K562 (cell line): ENCODE data around the gene CIART. TPM values are rescaled to one million over a fixed set of nuclear protein-coding genes. Genes with fewer than 3 reads are reported as not detected.

Experiments
- ARHGAP35 ChIP-seq: fragments of 450-650 bp; IDR thresholded peaks from 2 replicates; pipeline ENCODE4 v1.6.1; 2018; ENCODE audit not compliant: partially characterized antibody
- ELF4 ChIP-seq: fragments of 450-650 bp; formaldehyde crosslinking; IDR thresholded peaks from 2 replicates; pipeline ENCODE4 v1.4.0; 2022; ENCODE audit warnings: missing genetic modification characterization
- HNRNPH1 ChIP-seq: fragments of 200-400 bp; formaldehyde crosslinking; optimal IDR thresholded peaks from 2 replicates; pipeline ENCODE3; 2017; ENCODE audit warnings: low read depth, mild to moderate bottlenecking, low read length, moderate library complexity
- IFI16 ChIP-seq: fragments of 250-450 bp; sonication (Bioruptor Pico); IDR thresholded peaks from 2 replicates; pipeline ENCODE4 v2.1.2; 2022; ENCODE audit warnings: mild to moderate bottlenecking, inconsistent platforms
- ILK ChIP-seq: fragments of 450-650 bp; IDR thresholded peaks from 2 replicates; pipeline ENCODE4 v1.6.1; 2016; ENCODE audit warnings: missing genetic modification characterization, low read depth, mild to moderate bottlenecking, missing compliant biosample characterization, moderate library complexity, borderline replicate concordance
- RFX7 ChIP-seq: fragments of 250-450 bp; sonication (Bioruptor Pico); IDR thresholded peaks from 2 replicates; pipeline ENCODE4 v1.5.1; 2021; ENCODE audit warnings: mild to moderate bottlenecking
- SNAPC5 ChIP-seq: fragments of 250-450 bp; sonication (Bioruptor Pico); IDR thresholded peaks from 2 replicates; pipeline ENCODE4 v1.8.0; 2021; ENCODE audit warnings: moderate library complexity, mild to moderate bottlenecking, inconsistent platforms
- STAT6 ChIP-seq: sonication (generic); formaldehyde crosslinking; IDR thresholded peaks from 2 replicates; pipeline ENCODE4 v1.8.1; 2023; ENCODE audit warnings: mild to moderate bottlenecking, missing genetic modification reagents
- TSC22D4 ChIP-seq: fragments of 450-650 bp; IDR thresholded peaks from 2 replicates; pipeline ENCODE4 v1.6.1; 2016; ENCODE audit warnings: missing genetic modification characterization, missing biosample characterization, control low read depth
- ZBTB12 ChIP-seq: fragments of 250-450 bp; sonication (Bioruptor Pico); IDR thresholded peaks from 2 replicates; pipeline ENCODE4 v1.4.0; 2020
- ZNF212 ChIP-seq: fragments of 450-650 bp; formaldehyde crosslinking; IDR thresholded peaks from 2 replicates; pipeline ENCODE4 v1.4.0; 2020; ENCODE audit warnings: mild to moderate bottlenecking
- ZNF224 ChIP-seq: sonication (generic); formaldehyde crosslinking; IDR thresholded peaks from 2 replicates; pipeline ENCODE4 v1.8.0; 2022; ENCODE audit warnings: mild to moderate bottlenecking, missing genetic modification reagents
- ZNF23 ChIP-seq: fragments of 250-450 bp; sonication (Bioruptor Pico); IDR thresholded peaks from 2 replicates; pipeline ENCODE4 v1.4.0; 2020; ENCODE audit warnings: mild to moderate bottlenecking
- ZNF239 ChIP-seq: fragments of 250-450 bp; sonication (Bioruptor Pico); IDR thresholded peaks from 2 replicates; pipeline ENCODE4 v1.4.0; 2020; ENCODE audit warnings: mild to moderate bottlenecking
- ZNF707 ChIP-seq: fragments of 250-450 bp; sonication (Bioruptor Pico); conservative IDR thresholded peaks from 2 replicates; pipeline ENCODE4 v1.8.0; 2022; ENCODE audit warnings: inconsistent platforms, mild to moderate bottlenecking, moderate library complexity
- polyA plus RNA-seq, 8 experiments: library from polyadenylated mRNA; depleted of rRNA in 4 of 8; stranded (reverse) in 5 of 8; unstranded in 3 of 8; fragments of >200 nt; fragmentation: Nextera tagmentation in 2 of 8; fragmentation: Illumina TruSeq in 1 of 8; extraction: Ambion mirVana in 2 of 8; extraction: Trizol in 1 of 8; gene quantifications; 2 replicates each; pipeline versions ENCODE4 v1.2.1 to v1.2.3, GENCODE V29; 2011 to 2014; ENCODE audit warnings: inconsistent platforms in 1 of 8, missing spikeins in 1 of 8
- total RNA-seq, 7 experiments: library from RNA; depleted of rRNA in 6 of 7; stranded (reverse); fragments of >200 nt in 6 of 7; fragmentation: Illumina TruSeq in 2 of 7; extraction: Trizol in 2 of 7; gene quantifications; 2 replicates each; pipeline versions ENCODE4 v1.2.1 to v1.2.3, GENCODE V29; 2011 to 2021; ENCODE audit warnings: low replicate concordance in 1 of 7
- TF ChIP-seq, protein P1 (sequence below): sonication (generic); formaldehyde crosslinking; IDR thresholded peaks from 2 replicates; pipeline ENCODE4 v1.8.1; 2022; ENCODE audit warnings: missing genetic modification reagents
- TF ChIP-seq, protein P2 (sequence below): fragments of 250-450 bp; sonication (Bioruptor Pico); IDR thresholded peaks from 2 replicates; pipeline ENCODE4 v1.6.1; 2021; ENCODE audit warnings: mild to moderate bottlenecking
- TF ChIP-seq, protein P3 (sequence below): fragments of 450-650 bp; IDR thresholded peaks from 2 replicates; pipeline ENCODE4 v1.6.1; 2016; ENCODE audit warnings: low read depth, mild to moderate bottlenecking, moderate library complexity

Gene CIART
- total and polyA plus RNA-seq, 9 of the 15 experiments (the other 6 are each of a cell fraction or from before 2014, with no cell fraction given) = 0.07 to 0.35 (median 0.19) TPM; not detected in 2

DNA sequence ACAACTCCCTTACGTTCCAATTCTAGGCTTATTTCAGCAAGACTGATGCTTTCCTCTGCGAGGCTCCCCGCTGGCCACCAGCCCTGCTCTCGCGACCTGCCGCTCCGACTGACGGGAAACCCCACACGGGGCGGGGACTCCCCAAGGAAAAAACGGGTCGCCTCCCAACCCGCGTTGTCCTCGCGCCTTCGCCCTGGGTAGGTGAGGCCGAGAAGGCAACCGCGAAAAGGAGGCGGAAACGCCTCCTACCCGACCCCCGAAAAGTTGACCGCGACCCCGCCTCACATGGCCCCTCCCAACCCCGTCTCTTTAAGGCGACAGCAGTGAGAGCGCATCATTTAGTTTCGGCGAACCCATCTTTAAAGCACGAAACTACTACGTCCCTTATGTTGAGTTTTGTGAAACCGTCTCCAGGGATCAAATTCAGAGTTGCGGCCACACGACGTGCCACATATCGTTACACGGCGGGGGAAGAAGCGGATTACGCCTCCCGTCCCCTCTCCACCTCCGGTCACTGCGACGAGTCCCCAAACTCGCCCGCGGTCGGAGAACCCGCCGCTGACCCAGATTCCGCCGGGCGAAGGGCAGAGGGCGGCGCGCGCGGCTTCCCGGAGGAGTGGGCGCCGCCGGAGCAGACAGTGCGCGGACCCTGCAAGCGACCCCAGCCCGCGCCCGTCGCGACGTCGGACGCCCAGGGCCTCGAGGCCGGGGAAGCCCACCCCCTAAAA, 47.6 kb upstream of the CIART start (continued):
- TF ChIP-seq TSC22D4 (tag) (no peak), ZBTB12 (no peak), ELF4 (CRISPR knock-in tag) (0 out of 2 replicates have a peak, but pooled peaks have one; percentile 5), ZNF224 (CRISPR knock-in tag) (0 out of 2 replicates have a peak, but pooled peaks have one; percentile 65), ZNF212 (CRISPR knock-in tag) (no peak), STAT6 (CRISPR knock-in tag) (no peak), SNAPC5 (CRISPR knock-in tag) (no peak), ZNF707 (CRISPR knock-in tag) (no peak), HNRNPH1 (no peak), RFX7 (CRISPR knock-in tag) (no peak), ILK (tag) (no peak), ARHGAP35 (no peak), ZNF239 (CRISPR knock-in tag) (no peak), IFI16 (CRISPR knock-in tag) (no peak), ZNF23 (CRISPR knock-in tag) (no peak)
- TF ChIP-seq, protein P1, sequence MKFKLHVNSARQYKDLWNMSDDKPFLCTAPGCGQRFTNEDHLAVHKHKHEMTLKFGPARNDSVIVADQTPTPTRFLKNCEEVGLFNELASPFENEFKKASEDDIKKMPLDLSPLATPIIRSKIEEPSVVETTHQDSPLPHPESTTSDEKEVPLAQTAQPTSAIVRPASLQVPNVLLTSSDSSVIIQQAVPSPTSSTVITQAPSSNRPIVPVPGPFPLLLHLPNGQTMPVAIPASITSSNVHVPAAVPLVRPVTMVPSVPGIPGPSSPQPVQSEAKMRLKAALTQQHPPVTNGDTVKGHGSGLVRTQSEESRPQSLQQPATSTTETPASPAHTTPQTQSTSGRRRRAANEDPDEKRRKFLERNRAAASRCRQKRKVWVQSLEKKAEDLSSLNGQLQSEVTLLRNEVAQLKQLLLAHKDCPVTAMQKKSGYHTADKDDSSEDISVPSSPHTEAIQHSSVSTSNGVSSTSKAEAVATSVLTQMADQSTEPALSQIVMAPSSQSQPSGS (CRISPR knock-in tag) = no peak
- TF ChIP-seq, protein P2, sequence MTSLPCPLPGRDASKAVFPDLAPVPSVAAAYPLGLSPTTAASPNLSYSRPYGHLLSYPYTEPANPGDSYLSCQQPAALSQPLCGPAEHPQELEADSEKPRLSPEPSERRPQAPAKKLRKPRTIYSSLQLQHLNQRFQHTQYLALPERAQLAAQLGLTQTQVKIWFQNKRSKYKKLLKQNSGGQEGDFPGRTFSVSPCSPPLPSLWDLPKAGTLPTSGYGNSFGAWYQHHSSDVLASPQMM (CRISPR knock-in tag) = no peak
- TF ChIP-seq, protein P3, sequence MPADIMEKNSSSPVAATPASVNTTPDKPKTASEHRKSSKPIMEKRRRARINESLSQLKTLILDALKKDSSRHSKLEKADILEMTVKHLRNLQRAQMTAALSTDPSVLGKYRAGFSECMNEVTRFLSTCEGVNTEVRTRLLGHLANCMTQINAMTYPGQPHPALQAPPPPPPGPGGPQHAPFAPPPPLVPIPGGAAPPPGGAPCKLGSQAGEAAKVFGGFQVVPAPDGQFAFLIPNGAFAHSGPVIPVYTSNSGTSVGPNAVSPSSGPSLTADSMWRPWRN = 0 out of 2 replicates have a peak, but pooled peaks have one; percentile 26
